ENCODE measurements around the gene PITX1. TPM values are rescaled to one million over a fixed set of nuclear protein-coding genes. Genes with fewer than 3 reads are reported as not detected.

Gene PITX1
- total and polyA plus RNA-seq, 2 donors (not counting 3 experiments of a cell fraction or from before 2014, with no cell fraction given) = 0.48 to 6.0 TPM

DNA sequence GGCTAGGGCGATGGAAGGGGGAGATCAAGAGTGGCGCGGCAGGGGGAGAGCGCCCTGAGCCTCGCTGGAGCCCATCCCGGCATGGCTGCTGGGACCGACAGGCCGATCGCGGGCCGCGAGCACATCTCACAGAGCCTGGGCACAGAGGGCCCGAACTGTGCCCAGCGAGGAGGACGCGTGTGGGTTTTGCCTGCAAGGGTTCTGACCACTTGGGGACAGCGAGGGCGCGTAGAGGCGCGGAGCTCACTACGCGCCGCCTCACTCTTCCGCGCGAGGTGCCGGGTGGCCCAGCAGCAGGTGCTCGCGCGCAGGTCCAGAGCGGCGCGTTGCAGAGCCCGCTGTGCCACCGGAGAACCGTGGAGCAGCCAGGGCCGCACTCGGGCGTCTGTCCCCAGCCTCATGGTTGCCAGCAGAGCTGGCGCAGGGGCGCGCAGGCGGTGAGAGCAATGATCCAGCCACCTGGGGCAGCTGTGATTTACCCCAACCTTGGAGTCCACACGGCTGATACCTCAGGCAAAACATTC, 16.3 kb upstream of the PITX1 start:
- POLR2A ChIA-PET = no interaction called here
- Histone ChIP-seq H3K9me3 (replicated peaks; ENCODE audit: control insufficient read depth, insufficient read depth, low read length) (no peaks in the 10 kb centered on the region), H3K4me1 (ENCODE audit: control insufficient read depth, extremely low read depth, insufficient read depth, low read length) (no peaks in the 10 kb centered on the region), H3K27ac (ENCODE audit: insufficient read depth, low read depth, low read length) (no peak overlapping the region), H3K36me3 (ENCODE audit: control insufficient read depth in 2 of 2, extremely low read depth in 1 of 2, insufficient read depth in 2 of 2, low read length in 2 of 2) (no peaks in the 10 kb centered on the region), H2AFZ (ENCODE audit: low read depth, low read length) (no peak overlapping the region), H3K79me2 (ENCODE audit: control insufficient read depth, insufficient read depth, low read length) (no peaks in the 10 kb centered on the region), H4K20me1 (replicated peaks; ENCODE audit: control insufficient read depth, extremely low read depth, insufficient read depth, low read length) (no peaks in the 10 kb centered on the region), H3K9me1 (replicated peaks; ENCODE audit: control insufficient read depth, extremely low read depth, insufficient read depth, low read length) (no peaks in the 10 kb centered on the region), H3K4me2 (ENCODE audit: insufficient read depth, low read length) (no peak overlapping the region), H3K4me3 (replicated peaks in 1 of 3; ENCODE audit: insufficient read depth in 1 of 3, low read depth in 1 of 3, low read length in 3 of 3) (no peak overlapping the region), H3K9ac (replicated peaks; ENCODE audit: extremely low read depth, insufficient read depth, low read length) (no peak overlapping the region), H3K27me3 (ENCODE audit: control insufficient read depth in 2 of 2, insufficient read depth in 2 of 2, low read length in 2 of 2) (peaks cover 61 to 80% of the 10 kb centered on the region in 2 experiments)
- TF ChIP-seq EZH2 (IDR thresholded peaks at IDR 0.05; ENCODE audit: borderline replicate concordance, low read depth, low read length, severe bottlenecking) (peak; percentile 73), JUN (IDR thresholded peaks at IDR 0.05; ENCODE audit: borderline replicate concordance, insufficient read depth, insufficient read length, low read depth) (no peak)
- intact Hi-C loops (cut with micrococcal nuclease) (no loop called here), dilution Hi-C loops (cut with MboI; ENCODE audit: extremely low pct_ligation_motif_present, low sequenced_read_pairs) (no loop called here)
- CTCF ChIA-PET = no interaction called here
- DNase-seq (ENCODE audit: low read depth, low spot score) (no peak), FAIRE-seq (no peak)
- no TSS peak for BruUV-seq (replicated peaks)

DNA sequence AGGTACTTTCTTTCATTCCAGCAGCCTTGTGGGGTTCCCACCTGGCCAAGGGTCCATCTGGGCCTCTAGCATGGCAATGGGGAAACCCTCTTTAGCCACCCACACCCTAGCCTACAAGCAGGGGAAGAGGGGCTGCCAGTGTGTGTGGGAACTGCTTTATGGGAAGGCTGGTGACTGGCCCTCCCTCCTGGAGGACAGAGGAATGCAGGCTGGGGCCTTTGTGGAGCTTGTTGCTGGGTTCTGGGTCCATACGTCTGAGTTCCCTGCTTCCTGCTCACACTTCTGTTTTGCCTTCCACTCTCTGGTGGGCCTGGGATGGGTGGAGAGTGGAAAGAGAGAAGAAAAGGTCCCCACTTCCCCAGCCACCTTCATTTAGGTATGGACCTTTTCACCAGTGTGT, 14.9 kb upstream of the PITX1 start:
- Histone ChIP-seq H4K20me1 (replicated peaks; ENCODE audit: control insufficient read depth, extremely low read depth, insufficient read depth, low read length) (no peaks in the 10 kb centered on the region), H3K4me3 (replicated peaks in 1 of 3; ENCODE audit: insufficient read depth in 1 of 3, low read depth in 1 of 3, low read length in 3 of 3) (no peak overlapping the region), H3K9me1 (replicated peaks; ENCODE audit: control insufficient read depth, extremely low read depth, insufficient read depth, low read length) (no peaks in the 10 kb centered on the region), H3K4me1 (ENCODE audit: control insufficient read depth, extremely low read depth, insufficient read depth, low read length) (no peaks in the 10 kb centered on the region), H3K79me2 (ENCODE audit: control insufficient read depth, insufficient read depth, low read length) (no peaks in the 10 kb centered on the region), H3K36me3 (ENCODE audit: control insufficient read depth in 2 of 2, extremely low read depth in 1 of 2, insufficient read depth in 2 of 2, low read length in 2 of 2) (no peaks in the 10 kb centered on the region), H2AFZ (ENCODE audit: low read depth, low read length) (no peak overlapping the region), H3K4me2 (ENCODE audit: insufficient read depth, low read length) (no peak overlapping the region), H3K27me3 (ENCODE audit: control insufficient read depth in 2 of 2, insufficient read depth in 2 of 2, low read length in 2 of 2) (peaks cover 52 to 82% of the 10 kb centered on the region in 2 experiments), H3K27ac (ENCODE audit: insufficient read depth, low read depth, low read length) (no peak overlapping the region), H3K9ac (replicated peaks; ENCODE audit: extremely low read depth, insufficient read depth, low read length) (no peak overlapping the region), H3K9me3 (replicated peaks; ENCODE audit: control insufficient read depth, insufficient read depth, low read length) (no peaks in the 10 kb centered on the region)
- TF ChIP-seq POLR2A (IDR thresholded peaks at IDR 0.05; ENCODE audit: low read depth, low read length) = no peak
- TF ChIP-seq GATA2 (IDR thresholded peaks at IDR 0.05; ENCODE audit: insufficient read depth, insufficient read length, low read depth, low read length) = no peak
- TF ChIP-seq POLR2AphosphoS5 (IDR thresholded peaks at IDR 0.05; ENCODE audit: insufficient read depth, low read depth, low read length) = no peak
- TF ChIP-seq, protein P1, sequence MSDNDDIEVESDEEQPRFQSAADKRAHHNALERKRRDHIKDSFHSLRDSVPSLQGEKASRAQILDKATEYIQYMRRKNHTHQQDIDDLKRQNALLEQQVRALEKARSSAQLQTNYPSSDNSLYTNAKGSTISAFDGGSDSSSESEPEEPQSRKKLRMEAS (IDR thresholded peaks at IDR 0.05; ENCODE audit: insufficient read depth, insufficient read length) = no peak
- TF ChIP-seq JUN (IDR thresholded peaks at IDR 0.05; ENCODE audit: borderline replicate concordance, insufficient read depth, insufficient read length, low read depth) = no peak
- TF ChIP-seq MYC (IDR thresholded peaks at IDR 0.05; ENCODE audit: low read depth, low read length) = no peak
- ChIA-PET POLR2A (no interaction called here), CTCF (no interaction called here)
- FAIRE-seq (no peak), DNase-seq (ENCODE audit: low read depth, low spot score) (no peak)
- dilution Hi-C loops (cut with MboI; ENCODE audit: extremely low pct_ligation_motif_present, low sequenced_read_pairs) = no loop called here
- no TSS peak for BruUV-seq (replicated peaks)
- intact Hi-C loops (cut with micrococcal nuclease) = no loop called here
